HEK293T (cell line): Measurements from ENCODE around the gene SMIM29.

Source experiments
- CTCF ChIA-PET: fragments of 350-600 bp; formaldehyde crosslinking; extraction: SDS; loops from one replicate; lab custom pipeline; 2021; ENCODE audit warnings: antibody characterized with exemption, inconsistent platforms; lab: Yijun Ruan, JAX
- POLR2A ChIA-PET: fragments of 350-600 bp; formaldehyde crosslinking; extraction: SDS; loops from one replicate; lab custom pipeline; 2020; ENCODE audit warnings: antibody characterized with exemption, inconsistent platforms; lab: Yijun Ruan, JAX
- DNase-seq: peaks from one replicate; pipeline ENCODE4 v3.0.0; 2012; ENCODE audit warnings: mixed read lengths; ENCODE audit errors: extremely low spot score
- ARNT ChIP-seq: fragments of 450-650 bp; IDR thresholded peaks from 2 replicates; pipeline ENCODE4 v1.6.1; 2017; ENCODE audit warnings: mild to moderate bottlenecking
- BHLHE40 ChIP-seq: fragments of 450-650 bp; IDR thresholded peaks from 2 replicates; pipeline ENCODE4 v1.6.1; 2016; ENCODE audit warnings: mild to moderate bottlenecking, moderate library complexity, borderline replicate concordance
- CTBP1 ChIP-seq: fragments of 450-650 bp; IDR thresholded peaks from 2 replicates; pipeline ENCODE4 v1.6.1; 2016; ENCODE audit warnings: borderline replicate concordance
- ELF4 ChIP-seq: fragments of 450-650 bp; IDR thresholded peaks from 2 replicates; pipeline ENCODE4 v1.6.1; 2017; ENCODE audit warnings: antibody characterized with exemption
- FOXA1 ChIP-seq: fragments of 450-650 bp; IDR thresholded peaks from 2 replicates; pipeline ENCODE4 v1.6.1; 2016; ENCODE audit warnings: mild to moderate bottlenecking
- FOXK2 ChIP-seq: fragments of 450-650 bp; IDR thresholded peaks from 2 replicates; pipeline ENCODE4 v1.6.1; 2016; ENCODE audit warnings: mild to moderate bottlenecking
- FOXM1 ChIP-seq: fragments of 450-650 bp; IDR thresholded peaks from 2 replicates; pipeline ENCODE4 v1.6.1; 2017; ENCODE audit warnings: mild to moderate bottlenecking, borderline replicate concordance
- HDGF ChIP-seq: fragments of 450-650 bp; IDR thresholded peaks from 2 replicates; pipeline ENCODE4 v1.6.1; 2017; ENCODE audit warnings: antibody characterized with exemption, borderline replicate concordance
- L3MBTL2 ChIP-seq: fragments of 450-650 bp; conservative IDR thresholded peaks from 2 replicates; pipeline ENCODE4 v1.6.1; 2016; ENCODE audit warnings: mild to moderate bottlenecking
- LEF1 ChIP-seq: fragments of 450-650 bp; IDR thresholded peaks from 2 replicates; pipeline ENCODE4 v1.6.1; 2017; ENCODE audit warnings: mild to moderate bottlenecking, borderline replicate concordance
- NFRKB ChIP-seq: fragments of 450-650 bp; IDR thresholded peaks from 2 replicates; pipeline ENCODE4 v1.6.1; 2016; ENCODE audit warnings: mild to moderate bottlenecking, moderate library complexity
- SP1 ChIP-seq: fragments of 450-650 bp; IDR thresholded peaks from 2 replicates; pipeline ENCODE4 v1.6.1; 2017
- SUZ12 ChIP-seq: fragments of 450-650 bp; IDR thresholded peaks from 2 replicates; pipeline ENCODE4 v1.6.1; 2016; ENCODE audit warnings: mild to moderate bottlenecking
- TARDBP ChIP-seq: fragments of 450-650 bp; IDR thresholded peaks from 2 replicates; pipeline ENCODE4 v1.6.1; 2016
- ZNF384 ChIP-seq: fragments of 450-650 bp; IDR thresholded peaks from 2 replicates; pipeline ENCODE4 v1.6.1; 2016
- TF ChIP-seq, protein P1 (sequence below): fragments of 450-650 bp; IDR thresholded peaks from 2 replicates; pipeline ENCODE4 v1.6.1; 2016

SMIM29 gene

DNA sequence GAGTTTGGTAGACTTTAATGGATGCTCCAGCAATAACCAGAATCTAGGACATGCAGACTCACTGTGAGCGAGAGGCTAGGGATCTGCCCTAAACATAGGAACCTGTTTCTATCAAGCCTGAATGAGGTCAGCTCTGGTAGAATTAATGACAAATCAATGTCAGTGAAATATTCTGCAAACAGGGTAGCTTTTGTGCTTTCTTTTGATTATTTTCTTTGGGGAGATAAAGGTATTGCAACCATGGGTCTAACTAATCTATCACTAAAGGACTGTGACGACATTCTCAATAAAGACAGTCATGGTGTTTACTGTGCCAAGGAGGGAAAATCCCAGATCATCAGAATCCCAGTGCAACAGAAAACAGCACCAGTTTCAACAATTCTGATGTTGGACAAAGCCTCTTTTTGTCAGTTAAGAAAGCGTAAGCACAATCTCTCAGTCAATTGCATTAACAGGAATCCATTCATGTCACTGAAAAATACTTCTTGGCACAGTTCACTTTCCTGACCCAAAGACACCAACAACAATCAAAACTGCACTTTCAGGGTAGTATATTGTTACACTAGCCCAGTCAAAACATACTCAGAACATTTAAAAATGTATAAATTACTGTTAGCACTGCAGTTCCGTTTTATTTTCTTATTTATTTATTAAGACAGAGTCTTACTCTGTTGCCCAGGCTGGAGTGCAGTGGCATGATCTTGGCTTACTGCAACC lies 36.8 kb upstream of the SMIM29 start:
- POLR2A ChIA-PET, result no interaction called here
- CTCF ChIA-PET, result no interaction called here
- TF ChIP-seq FOXK2, result no peak
- no peak for DNase-seq

DNA sequence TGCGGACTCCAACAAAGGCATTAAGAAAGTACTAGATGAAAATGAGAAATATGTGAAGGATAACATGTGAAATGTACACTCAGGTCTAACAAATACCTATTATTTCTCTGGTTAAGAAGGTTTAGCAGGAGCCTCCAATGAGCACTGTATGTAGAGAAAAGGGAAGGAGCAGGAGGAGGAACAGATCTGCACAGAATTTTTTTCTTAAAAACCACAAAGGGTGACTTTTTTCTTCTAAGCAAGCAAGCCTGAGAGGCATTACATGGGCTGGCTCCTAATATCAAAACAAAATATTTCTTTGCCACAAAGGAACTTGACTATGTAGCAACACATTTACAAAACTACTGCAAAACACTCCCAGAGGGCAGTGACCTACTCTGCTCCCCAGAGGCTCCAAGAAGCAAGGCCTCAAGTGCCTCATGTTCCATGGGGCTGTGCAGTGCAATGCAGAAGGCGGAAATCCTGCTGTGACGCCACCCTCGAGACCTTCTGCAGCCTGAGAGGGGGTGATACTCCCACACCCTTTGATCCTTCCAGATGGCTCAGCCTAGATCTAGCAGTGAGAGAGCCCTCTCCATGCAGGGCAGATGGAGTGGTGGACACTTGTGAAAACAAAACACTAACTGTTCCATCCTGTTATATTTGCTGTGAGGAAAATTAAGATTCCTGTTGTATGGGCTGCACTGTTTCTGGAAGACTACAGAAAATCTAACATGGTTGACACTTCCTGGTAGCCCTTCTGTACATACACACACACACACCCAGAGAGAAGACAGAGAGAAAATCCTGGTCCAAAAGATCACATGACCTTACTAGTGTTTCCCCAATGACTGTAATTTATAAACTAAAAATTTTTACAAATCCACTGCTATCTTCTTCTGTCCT lies 36.0 kb upstream of the SMIM29 start:
- no peak for TF ChIP-seq TARDBP
- TF ChIP-seq LEF1, result no peak
- no peak for TF ChIP-seq L3MBTL2
- no peak for TF ChIP-seq SP1
- no peak for TF ChIP-seq ARNT
- TF ChIP-seq FOXM1, result no peak
- no peak for TF ChIP-seq ELF4
- no peak for TF ChIP-seq ZNF384
- no peak for TF ChIP-seq BHLHE40
- no peak for TF ChIP-seq FOXK2
- ChIA-PET POLR2A (no interaction called here), CTCF (no interaction called here)
- no peak for DNase-seq

DNA sequence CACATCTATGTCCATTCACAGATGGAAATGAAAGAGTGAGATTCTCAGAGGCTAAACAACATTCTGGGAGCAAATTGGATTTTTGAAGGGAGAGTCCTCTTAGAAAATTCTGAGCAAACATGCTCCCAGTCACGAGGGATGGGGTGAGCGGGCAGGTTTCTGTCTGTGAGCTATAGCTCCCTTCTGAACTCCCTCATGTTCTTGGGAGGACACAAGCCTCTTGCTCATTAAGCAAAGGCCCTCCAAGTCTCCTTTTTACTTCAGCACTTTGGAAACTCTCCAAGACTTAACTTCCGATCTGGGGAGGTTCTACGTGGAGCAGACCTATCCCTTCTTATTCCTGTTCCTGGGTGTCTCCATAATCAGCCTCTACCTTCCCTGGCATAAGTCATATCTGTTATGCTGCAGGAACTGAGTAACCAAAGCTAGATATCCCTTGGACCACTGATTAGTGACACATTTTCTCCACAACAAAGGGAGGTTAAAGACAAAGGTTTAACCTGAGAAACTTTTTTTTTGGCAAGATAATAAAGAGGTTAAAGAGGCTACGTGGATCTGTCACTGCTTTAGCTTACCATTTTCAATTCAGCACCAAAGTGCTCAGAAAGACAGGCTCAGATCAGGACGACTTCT lies 33.0 kb upstream of the SMIM29 start:
- CTCF ChIA-PET, result interaction anchor here (0.6 kb wide), 1 partner anchor 516 kb away, joined by 3 read pairs; no protein-coding TSS in a partner anchor
- DNase-seq, result no peak
- POLR2A ChIA-PET, result no interaction called here
- TF ChIP-seq NFRKB (no peak), FOXM1 (no peak), FOXA1 (no peak), HDGF (no peak), SUZ12 (no peak)

DNA sequence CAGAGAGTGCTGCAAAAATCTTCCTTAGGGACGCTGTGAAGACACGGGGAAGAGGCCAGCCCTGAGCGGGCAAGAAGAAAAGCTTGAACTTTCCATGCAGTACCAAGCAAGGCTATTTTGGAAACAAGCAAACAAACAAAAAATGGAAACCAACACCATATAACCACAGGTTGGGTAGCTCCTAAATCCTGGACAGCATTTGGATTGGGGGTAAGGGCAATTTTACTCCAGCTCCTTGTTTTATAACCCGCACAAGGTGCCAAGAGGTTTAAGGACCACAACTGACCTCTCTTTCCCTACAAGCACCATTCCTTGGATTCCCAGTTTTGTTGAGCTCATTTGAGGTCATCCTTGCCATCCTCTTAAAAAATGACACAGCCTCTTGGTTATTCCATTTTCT lies 31.4 kb upstream of the SMIM29 start:
- ChIA-PET POLR2A (no interaction called here), CTCF (no interaction called here)
- DNase-seq, result no peak
- TF ChIP-seq L3MBTL2 (no peak), NFRKB (no peak), SP1 (no peak), ELF4 (no peak)

DNA sequence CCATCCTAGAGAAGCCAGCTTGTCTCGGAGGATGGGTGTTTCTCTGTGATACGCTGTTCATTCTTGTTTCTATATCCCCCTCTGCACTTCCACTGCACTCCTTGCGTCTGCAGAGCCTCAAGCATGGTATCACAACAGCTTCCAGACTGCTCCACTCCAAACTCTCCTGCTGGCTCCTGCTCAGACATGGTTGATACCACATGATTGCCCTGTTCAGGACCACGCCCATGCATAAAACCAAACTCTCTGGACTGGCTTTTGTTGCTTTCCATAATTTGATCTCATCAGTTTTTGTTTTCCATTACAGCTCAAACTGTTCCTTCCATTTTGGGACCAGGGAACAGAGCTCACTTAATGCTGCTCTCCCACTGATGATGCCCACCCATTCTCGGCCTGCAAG lies 30.0 kb upstream of the SMIM29 start:
- TF ChIP-seq FOXK2 (no peak), NFRKB (no peak), FOXA1 (no peak), CTBP1 (no peak), SP1 (no peak), BHLHE40 (no peak), L3MBTL2 (no peak), HDGF (no peak), LEF1 (no peak), TARDBP (no peak), ELF4 (no peak), SUZ12 (no peak), ZNF384 (no peak), ARNT (no peak), FOXM1 (no peak)
- TF ChIP-seq, protein P1, sequence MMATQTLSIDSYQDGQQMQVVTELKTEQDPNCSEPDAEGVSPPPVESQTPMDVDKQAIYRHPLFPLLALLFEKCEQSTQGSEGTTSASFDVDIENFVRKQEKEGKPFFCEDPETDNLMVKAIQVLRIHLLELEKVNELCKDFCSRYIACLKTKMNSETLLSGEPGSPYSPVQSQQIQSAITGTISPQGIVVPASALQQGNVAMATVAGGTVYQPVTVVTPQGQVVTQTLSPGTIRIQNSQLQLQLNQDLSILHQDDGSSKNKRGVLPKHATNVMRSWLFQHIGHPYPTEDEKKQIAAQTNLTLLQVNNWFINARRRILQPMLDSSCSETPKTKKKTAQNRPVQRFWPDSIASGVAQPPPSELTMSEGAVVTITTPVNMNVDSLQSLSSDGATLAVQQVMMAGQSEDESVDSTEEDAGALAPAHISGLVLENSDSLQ, result no peak
- ChIA-PET CTCF (no interaction called here), POLR2A (no interaction called here)
- no peak for DNase-seq

DNA sequence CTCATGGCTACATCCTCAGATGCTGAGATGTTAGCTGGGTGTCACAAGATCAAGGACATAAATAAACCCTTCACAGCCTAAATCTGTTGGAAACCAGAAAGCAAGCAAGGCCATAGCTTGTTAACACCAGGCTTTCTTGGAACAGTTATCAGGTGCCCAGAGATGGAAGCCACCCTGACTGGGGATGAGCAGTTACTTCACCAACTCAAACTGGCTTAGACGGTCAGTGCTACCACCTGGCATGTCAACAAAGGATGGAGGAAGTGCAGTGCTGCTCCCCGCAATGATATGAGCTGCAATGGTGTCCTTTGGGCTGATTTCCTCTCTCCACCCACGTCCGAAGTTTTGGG lies 28.9 kb upstream of the SMIM29 start:
- CTCF ChIA-PET, result no interaction called here
- DNase-seq, result no peak
- POLR2A ChIA-PET, result no interaction called here
- no peak for TF ChIP-seq NFRKB
- TF ChIP-seq ELF4, result no peak
- TF ChIP-seq ARNT, result no peak
- no peak for TF ChIP-seq SUZ12
- no peak for TF ChIP-seq HDGF
- TF ChIP-seq, protein P1, result no peak
- TF ChIP-seq CTBP1, result no peak
